IPS-18c (cell line): ENCODE measurements around the gene DSCAML1.

Source experiments
- H3K4me3 ChIP-seq: 2 replicates; pipeline ENCODE4 v1.7.0; 2013; ENCODE audit warnings: low read depth, mild to moderate bottlenecking, low read length, moderate library complexity; ENCODE audit not compliant: insufficient read depth
- H3K9me3 ChIP-seq: one replicate; pipeline ENCODE4 v1.6.1; 2013; ENCODE audit warnings: mild to moderate bottlenecking, low read length, moderate library complexity; ENCODE audit not compliant: control insufficient read depth, insufficient read depth

DSCAML1 gene

DNA sequence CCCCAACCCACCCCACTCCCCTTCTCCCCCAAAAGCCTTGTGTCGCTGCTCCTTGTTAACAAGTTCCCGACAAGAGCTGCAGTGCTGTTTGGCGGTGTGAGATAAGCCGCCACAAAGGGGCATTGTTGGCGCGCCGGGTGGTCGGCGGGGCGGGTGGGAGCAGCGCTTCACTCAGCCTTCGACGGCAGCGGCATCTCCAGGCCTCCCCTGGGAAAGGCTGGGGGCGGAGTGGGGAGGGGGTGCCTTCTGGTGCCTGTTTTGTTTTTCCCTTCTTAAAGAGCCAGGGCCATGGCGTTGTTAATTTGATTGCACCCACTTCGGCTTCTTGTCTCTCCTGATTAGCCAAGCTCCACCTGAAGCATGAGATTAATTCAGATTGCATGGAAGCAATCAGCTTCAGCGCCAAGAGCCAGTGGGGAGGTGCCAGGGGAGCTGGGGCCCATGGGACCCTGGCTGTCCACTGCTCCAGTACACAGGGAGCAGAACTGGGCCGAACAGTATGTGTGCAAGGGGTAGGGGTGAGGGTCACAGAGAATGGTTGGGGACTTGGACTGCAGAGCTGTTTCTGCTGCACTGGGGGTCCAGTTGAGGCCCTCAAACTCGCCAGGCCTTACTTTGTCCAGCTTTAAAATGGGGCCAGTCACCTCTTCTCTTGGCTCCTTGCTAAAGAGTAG lies 304.3 kb downstream of the DSCAML1 start:
- H3K4me3 ChIP-seq: no peak overlapping the region
- no peaks in the 10 kb centered on the region for H3K9me3 ChIP-seq

DNA sequence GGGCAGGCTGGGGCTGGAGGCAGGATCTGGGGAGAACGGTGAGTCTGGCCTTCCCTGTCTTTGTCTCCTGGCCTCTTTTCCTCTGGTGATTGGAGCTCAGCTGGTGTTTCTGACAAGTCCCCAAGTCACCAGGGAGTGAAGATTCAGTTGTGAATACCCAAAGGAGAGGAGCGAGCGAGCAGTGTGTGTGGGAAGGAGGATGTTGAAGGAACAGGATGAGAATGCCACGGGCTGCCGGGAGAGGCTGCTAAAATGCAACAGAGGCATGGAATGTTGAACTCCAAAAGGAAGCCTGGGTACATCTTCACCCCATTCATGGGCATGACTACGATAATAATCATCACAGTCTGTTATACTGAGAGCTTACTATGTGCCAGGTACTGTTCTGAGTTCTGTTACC lies 306.1 kb downstream of the DSCAML1 start:
- Histone ChIP-seq H3K4me3 (no peak overlapping the region), H3K9me3 (no peaks in the 10 kb centered on the region)

GRCh38 chr11:117489999-117490679 lies 306.9 kb downstream of the DSCAML1 start:
- no peaks in the 10 kb centered on the region for H3K9me3 ChIP-seq
- H3K4me3 ChIP-seq: no peak overlapping the region

- Histone ChIP-seq H3K4me3 (no peak overlapping the region), H3K9me3 (no peaks in the 10 kb centered on the region)
Measured at GRCh38 chr11:117488996-117489952, 307.7 kb downstream of the DSCAML1 start.

- H3K4me3 ChIP-seq: no peak overlapping the region
Measured at GRCh38 chr11:117486059-117486458, 311.0 kb downstream of the DSCAML1 start.

GRCh38 chr11:117484156-117484555 lies 312.9 kb downstream of the DSCAML1 start:
- Histone ChIP-seq H3K4me3 (no peak overlapping the region), H3K9me3 (no peaks in the 10 kb centered on the region)

More at GRCh38 chr11:117486059-117486458, 311.0 kb downstream of the DSCAML1 start:
- no peaks in the 10 kb centered on the region for H3K9me3 ChIP-seq

- H3K9me3 ChIP-seq: no peaks in the 10 kb centered on the region
- no peak overlapping the region for H3K4me3 ChIP-seq
Measured at GRCh38 chr11:117483372-117483771, 313.6 kb downstream of the DSCAML1 start.

DNA sequence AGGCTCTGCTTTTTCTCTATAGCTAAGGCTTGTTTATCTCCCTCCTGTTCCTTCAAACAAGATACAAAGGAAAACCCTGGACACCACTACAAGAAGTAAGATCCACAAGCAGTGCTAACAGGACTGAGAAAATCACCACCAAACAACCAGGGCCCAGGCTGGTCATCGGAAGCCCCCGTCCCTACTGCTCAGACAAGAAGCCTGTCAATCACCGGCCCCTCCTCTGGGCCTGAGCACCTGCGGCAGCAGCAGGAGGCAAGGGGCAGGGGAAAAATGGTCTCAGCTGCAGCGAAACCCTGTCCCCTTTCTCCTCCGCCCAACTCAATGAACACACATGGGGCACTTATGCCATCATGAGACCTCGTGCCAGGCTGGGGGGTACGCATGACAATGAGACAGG lies 314.1 kb downstream of the DSCAML1 start:
- H3K4me3 ChIP-seq: no peak overlapping the region
- H3K9me3 ChIP-seq: no peaks in the 10 kb centered on the region

GRCh38 chr11:117481885-117482284 lies 315.1 kb downstream of the DSCAML1 start:
- Histone ChIP-seq H3K9me3 (no peaks in the 10 kb centered on the region), H3K4me3 (no peak overlapping the region)

GRCh38 chr11:117481036-117481435 lies 316.0 kb downstream of the DSCAML1 start:
- no peaks in the 10 kb centered on the region for H3K9me3 ChIP-seq
- H3K4me3 ChIP-seq: no peak overlapping the region

GRCh38 chr11:117480221-117480620 lies 316.8 kb downstream of the DSCAML1 start:
- Histone ChIP-seq H3K9me3 (no peaks in the 10 kb centered on the region), H3K4me3 (no peak overlapping the region)

DNA sequence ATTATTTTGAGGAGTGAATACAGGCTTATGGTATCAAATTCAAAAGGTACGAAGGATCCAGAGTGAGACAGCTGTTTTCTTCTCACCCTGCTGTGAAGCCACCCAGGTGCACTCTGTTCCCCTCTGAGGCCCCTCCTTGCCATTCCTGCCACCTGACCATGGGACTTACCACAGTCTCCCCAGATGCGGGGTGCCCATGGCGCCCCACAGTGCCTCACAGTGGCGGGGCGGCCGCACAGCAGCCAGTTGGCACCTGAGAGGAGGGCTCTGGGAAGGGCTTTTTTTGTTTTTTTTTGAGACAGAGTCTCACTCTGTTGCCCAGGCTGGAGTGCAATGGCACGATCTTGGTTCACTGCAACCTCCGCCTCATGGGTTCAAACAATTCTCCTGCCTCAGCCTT lies 317.6 kb downstream of the DSCAML1 start:
- Histone ChIP-seq H3K4me3 (no peak overlapping the region), H3K9me3 (no peaks in the 10 kb centered on the region)

- Histone ChIP-seq H3K4me3 (no peak overlapping the region), H3K9me3 (no peaks in the 10 kb centered on the region)
Measured at GRCh38 chr11:117478926-117479325, 318.1 kb downstream of the DSCAML1 start.

DNA sequence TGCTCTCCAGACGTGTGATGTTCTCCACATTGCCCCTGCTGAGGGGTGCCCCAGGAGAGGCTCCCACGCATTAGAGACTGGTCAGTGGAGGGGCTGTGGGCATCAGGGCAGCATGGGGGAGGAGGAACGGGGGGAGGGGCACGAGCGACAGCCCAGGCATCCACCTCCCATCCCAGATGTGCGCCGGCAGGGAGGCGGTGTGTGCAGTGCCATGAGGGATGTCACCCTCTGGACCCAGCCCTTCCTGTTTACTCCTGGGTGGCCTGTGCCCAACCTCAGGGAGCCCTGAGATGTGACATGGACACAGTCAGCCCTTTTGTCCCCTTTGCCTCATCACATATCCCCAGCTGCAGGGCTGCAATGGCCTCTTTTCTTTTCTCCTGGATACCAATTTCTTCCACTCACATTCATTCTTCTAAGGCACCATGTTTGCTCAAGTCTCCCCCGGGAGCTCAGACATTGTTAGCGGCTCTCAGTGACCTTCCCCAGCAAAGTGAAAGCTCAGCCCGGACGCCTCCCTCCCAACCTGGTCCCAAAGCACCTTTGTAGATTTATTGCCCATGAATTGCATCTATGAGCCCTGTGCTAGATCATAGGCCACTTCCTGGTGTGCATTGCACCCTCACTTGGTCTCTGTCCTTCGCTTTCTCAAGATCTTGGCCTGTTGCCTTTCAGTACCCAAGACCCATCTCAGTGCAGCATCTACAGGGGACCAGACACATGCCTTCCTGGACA lies 318.7 kb downstream of the DSCAML1 start:
- no peak overlapping the region for H3K4me3 ChIP-seq
- H3K9me3 ChIP-seq: no peaks in the 10 kb centered on the region

DNA sequence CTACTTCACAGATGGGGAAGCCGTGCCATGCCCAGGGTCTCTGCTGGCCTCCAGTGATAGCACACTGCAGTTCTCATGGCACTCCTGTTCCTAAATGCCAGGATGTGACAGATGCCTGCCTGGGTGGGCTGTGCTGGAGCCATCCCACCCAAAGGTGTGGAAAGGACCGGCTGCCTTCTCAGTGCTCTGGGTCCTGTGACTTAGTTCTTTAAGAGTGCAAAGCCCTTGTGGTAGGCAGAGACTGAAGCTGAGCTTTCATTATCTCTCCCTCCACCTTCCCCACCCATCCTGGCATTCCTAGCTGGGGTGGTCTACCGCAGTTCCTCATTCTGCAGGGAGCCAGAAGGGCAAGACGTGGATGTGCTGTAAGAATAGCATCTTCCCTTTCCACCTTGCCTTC lies 319.3 kb downstream of the DSCAML1 start:
- H3K9me3 ChIP-seq: no peaks in the 10 kb centered on the region
- H3K4me3 ChIP-seq: no peak overlapping the region

- no peaks in the 10 kb centered on the region for H3K9me3 ChIP-seq
- H3K4me3 ChIP-seq: no peak overlapping the region
Measured at GRCh38 chr11:117476531-117477142, 320.4 kb downstream of the DSCAML1 start.
